Measurements from ENCODE around the gene TSSC4.

GRCh38 chr11:2409611-2410468 lies 9.3 kb downstream of the TSSC4 start:
- TF ChIP-seq POLR2A (IDR thresholded peaks at IDR 0.05) (no peak), CTCF (IDR thresholded peaks at IDR 0.05) (no peak)

All from uterus (tissue), 2 donors.